NCI-H2227 treated with DMSO at 0.1 percent for 48 hours (cell line): Measurements from ENCODE around the gene TLE5.
"Not testable (repeated sequence)": the region's sequence is repeated elsewhere in the genome, so short reads cannot be mapped to it uniquely, and the experiment has no call there.

Source experiments
- DNase-seq: peaks from one replicate; lab custom pipeline; 2025; lab: John Stamatoyannopoulos, UW

Gene TLE5

GRCh38 chr19:3061182-3062161 lies 823 bp downstream of the TLE5 start:
- DNase-seq, result no peak

DNA sequence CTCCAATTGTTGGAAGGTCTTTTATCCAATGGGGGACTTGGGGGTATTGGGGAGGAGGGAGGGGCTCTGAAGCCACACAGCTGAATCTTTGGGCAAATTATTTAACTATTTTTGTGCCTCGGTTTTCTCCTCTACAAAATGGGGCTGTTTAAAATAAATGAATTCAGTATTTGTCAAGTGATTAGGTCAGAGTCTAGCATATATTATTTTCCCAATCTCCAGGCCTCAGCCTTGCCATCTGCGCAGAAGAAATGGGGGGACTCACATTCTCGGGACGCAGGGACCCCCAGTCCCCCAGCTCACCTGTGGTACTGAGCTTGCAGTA lies 1.5 kb downstream of the TLE5 start:
- no peak for DNase-seq

DNA sequence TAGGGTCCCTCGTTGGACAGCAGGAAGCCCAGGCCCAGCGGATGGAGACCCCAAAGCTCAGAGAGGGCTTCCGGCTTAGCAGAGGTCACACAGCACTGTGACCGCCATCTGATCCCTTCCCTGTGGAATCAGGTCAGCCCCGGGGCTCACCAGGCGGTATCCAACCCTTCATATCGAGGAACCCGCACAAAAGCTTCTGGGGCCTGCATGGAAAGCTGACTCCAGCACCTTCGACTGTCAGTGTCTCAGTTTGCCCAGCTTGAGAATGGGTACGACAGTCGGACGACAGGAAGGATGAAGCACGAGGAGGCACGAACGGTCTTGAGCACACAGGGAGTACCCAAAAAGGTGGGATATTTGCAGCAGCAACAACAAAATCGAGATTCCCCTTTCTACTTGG lies 2.6 kb downstream of the TLE5 start:
- DNase-seq, result no peak

- DNase-seq, result no peak
These were observed 3.4 kb downstream of the TLE5 start for GRCh38 chr19:3058821-3059314.

- DNase-seq, result no peak
These were observed 4.1 kb downstream of the TLE5 start for GRCh38 chr19:3058009-3058820.

DNA sequence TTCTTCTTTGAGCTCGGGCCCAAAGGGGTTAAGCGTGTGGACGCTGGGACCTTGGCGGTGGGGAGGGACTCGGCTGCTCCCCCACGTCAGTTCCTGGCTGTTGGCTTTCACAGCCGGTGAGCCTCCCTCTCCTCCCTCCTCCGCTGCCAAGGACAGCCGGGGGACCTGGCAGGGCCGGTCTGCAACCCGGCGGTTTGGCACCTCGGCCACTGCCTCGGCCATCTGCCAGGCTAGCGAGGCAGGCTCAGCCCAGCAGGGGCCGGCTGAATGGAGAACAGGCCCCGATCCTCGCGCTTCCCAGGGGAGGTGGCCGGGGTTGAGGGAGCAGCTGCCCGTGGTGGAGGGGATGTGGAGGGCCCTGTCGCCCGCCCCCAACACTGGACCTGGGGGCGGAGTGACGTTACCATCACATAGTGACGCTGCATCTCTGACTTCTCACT lies 5.0 kb downstream of the TLE5 start:
- DNase-seq, result no peak

GRCh38 chr19:3056417-3057088 lies 5.7 kb downstream of the TLE5 start:
- peak; percentile 65 for DNase-seq

DNA sequence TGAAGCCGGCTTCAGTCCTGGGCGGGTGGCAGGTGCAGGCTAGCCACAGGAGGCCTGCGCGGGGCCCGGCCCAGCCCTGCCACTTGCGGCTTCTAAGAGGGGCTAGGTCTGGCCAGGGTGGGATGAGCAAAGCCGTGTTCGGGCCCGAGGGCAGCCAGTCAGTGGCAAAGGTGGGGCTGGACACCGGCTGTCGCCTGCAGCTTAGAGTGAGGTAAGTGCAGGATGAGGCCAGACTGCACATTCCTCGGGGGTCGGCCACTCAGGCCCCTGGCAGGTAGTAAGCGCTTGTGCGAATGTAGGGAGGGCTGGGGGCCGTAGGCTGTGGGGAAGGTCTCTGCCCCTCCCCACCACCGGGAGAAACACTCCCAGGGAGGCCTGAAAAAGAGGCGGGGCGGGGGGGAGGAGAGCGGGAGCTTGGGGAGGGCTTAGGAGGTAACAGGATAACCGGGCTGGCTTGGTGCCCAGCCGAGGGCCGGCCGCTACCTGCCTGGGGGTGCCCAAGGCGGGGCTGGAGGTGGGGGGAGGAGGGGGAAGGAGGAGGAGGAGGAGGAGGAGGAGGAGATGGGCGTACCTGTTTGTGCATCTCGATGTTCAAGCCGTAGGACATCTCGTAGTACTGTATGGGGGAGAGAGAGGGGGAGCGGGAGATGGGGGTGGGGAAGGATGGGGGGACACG lies 6.4 kb downstream of the TLE5 start:
- DNase-seq, result peak; percentile 65

DNA sequence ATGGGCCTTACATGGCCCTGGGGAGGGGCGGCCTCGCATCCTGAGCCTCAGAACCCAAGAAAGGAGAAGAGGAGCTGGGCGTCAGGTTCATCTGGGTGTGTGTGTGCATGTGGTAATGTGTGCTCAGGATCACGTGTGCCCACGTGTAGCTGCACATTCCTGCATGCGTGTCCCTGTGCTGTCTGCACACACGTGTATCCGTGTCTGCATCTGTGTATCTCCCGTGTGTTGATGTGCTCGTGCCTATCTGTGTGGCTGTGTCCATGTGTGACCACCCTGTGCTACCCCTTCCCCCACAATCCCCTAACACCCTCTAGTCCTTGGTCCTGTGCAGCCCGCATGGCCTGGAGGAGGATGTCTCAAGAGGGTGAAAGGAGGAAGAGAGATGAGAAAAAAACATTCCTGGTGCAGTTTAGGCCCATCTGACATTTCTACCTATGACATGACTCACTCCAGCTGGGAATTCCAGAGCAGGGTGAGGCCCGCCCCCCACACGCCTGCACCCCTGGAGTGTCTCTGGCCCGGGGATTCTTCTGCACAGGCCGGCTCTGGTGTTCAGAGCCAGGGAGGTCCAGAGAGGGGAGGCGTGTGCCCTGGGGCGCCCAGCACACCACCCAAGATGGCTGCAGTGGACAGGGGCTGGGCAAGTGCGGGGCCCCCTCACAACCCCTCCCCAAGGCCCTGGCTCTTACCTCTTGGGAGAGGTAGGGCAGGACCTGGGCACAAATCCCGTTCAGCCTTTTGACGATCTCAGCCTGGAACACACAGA lies 7.1 kb downstream of the TLE5 start:
- DNase-seq, result no peak

DNA sequence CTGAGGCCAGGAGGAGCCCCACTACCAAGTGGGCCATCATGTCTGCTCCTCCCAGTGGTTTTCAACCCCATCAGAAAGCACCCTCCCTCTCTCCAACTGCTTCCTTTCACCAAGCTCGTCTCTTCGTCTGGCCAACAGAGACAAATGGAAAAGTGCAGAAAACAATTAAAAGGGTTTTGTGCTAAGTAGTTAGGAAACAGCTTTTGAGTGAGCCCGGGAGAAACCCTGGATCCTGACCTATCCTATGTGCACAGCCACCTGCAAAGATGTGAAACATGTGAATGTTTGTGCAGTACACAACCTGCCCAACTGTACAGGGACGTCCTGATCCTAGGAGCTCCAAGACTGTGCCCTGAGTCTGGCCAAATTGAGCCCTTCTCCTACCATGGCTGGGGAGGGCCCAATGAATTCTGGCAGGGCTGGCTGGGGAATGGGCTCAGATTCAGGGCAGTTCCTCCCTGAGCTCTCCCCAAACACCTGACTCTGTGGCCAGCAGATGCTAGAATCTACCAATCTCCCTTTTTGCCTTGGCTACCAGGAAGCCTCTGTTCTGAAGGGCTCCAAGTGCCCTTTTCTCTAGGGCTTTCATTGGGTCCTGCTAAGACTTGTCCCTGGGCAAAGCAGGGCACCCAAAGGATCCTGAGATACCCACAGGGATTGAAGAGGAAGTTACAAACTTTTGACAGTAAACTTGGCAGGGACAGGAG lies 7.9 kb downstream of the TLE5 start:
- DNase-seq, result no peak

GRCh38 chr19:3053780-3054179 lies 8.5 kb downstream of the TLE5 start:
- no peak for DNase-seq

DNA sequence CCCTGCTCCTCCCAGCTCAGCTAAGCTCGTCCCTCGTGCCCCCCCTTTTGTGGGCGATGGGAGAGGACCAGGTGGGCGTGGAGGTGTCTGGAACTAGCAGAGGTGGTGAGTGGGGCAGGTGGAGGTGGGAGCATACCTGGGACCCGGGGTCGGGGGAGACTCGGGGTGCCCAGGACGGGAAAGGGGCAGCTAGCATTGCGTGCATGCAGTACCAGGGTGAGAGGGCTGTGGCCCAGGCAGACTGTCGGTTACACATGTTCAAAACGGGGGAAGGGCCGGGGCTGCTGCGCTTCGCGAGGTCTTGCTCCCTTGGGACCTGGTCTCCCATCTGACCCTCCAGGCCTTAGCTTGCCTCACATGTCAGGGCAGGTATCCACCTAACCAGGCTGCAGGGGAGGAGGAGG lies 9.1 kb downstream of the TLE5 start:
- no peak for DNase-seq

DNA sequence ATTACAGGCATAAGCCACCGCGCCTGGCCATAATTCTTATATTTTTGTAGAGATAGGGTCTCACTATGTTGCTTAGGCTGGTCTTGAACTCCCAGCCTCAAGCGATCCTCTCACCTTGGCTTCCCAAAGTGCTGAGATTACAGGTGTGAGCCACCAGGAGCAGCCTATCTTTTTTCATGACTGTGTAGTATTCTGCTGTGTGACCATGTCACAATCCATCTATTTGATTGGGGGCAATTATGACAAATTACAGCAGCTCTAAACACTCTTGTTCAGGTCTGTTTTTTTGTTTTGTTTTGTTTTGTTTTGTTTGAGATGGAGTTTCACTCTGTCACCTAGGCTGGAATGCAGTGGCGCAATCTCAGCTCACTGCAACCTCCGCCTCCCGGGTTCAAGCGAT lies 12.3 kb downstream of the TLE5 start:
- DNase-seq, result not testable (repeated sequence)

DNA sequence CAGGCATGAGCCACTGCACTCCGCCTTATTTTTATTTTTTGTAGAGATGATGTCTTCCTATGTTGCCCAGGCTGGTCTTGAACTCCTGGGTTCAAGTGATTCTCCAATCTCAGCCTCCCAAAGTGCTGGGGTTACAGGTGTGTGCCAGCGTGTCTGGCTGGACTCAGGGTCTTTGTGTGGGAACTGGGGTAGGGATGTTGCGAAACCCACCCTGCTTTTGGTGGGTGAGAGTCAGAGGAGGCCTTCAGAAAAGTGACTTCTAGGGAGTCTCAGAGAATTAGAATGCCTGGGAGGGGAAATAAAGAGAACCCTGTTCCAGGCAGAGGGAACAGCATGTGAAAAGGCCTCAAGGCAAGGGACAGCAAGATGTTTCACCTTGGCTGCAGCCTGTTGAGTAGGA lies 13.2 kb downstream of the TLE5 start:
- DNase-seq, result no peak

DNA sequence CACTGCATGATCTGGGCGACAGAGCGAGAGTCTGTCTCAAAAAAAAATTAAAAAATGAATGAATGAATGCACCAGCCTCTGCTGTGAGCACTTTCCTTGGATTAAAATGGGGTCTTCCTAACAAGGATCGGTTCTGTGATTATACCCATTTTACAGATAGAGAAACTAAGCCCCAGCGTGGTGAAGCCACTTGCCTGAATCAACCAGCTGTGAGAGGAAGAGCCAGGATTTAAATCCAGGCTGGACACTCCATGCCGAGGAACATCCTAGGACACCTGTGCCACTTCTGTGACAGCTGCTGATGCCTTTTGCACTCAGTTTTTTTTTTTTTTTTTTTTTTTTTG lies 14.1 kb downstream of the TLE5 start:
- DNase-seq, result no peak

DNA sequence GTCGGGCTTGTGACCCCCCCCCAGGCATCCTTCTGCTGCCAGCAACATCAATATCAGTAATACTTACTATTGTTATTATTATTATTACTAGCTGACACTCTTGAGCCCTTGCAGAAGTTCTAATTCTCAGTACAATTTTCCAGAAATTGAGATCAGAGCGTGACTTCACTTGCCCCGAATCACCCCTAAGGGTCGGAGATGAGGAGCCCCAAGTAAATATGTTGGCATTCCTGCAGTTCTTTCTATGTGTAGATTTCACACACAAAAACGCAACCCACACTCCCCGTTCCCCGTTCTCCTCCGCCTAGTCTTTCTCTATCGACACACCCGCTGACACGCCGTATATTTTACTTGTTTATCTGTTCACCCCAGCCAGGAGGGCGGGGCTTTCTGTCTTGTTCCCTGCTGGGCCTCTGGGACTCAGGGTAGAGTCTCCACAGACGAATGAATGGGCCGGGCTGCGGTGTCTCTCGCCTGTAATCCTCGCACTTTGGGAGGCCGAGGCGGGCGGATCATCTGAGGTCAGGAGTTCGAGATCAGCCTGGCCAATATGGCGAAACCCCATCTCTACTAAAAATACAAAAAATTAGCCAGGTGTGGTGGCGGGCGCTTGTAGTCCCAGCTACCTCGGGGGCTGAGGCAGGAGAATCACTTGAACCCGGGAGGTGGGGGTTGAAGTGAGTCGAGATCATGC lies 14.7 kb downstream of the TLE5 start:
- DNase-seq, result peak; percentile 74

DNA sequence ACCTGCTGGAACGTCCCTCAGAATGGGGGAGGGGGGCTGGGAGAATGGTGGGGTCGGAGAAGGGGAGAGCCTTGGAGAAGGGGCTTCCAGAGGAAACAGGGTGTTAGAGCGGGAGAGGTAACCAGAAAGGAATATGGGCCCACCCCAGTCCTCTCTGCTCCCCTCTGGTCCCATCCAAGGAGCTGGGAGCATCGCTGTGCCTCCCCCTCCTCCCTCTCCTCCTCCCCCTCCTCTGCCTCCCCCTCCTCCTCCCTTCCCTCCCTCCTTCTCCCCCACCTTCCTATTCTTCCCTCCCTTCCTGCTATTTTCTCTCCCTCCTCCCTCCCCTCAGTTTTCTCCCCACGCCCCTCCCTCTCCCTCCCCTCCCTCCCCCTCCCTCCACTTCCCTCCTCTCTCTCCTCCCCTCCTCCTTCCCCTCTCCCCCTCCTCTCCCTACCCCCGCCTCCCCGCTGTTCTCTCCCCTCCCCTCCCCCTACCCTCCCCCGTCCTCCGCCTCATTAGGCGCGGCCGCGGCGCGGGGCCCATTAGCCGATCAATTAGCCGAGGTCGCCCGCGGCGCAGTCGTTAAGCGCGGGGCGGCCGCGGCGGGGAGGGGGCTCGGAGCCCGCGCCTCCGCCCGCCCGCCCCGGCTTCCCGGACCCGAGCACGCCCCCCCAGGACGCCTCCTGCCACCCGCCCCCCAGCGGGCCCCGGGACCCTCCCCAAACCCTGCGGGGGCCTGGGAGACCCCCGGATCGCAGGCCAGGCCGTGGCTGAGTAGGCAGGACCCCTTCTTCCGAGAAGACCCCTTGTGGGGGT lies 15.4 kb downstream of the TLE5 start:
- DNase-seq, result peak; percentile 38

DNA sequence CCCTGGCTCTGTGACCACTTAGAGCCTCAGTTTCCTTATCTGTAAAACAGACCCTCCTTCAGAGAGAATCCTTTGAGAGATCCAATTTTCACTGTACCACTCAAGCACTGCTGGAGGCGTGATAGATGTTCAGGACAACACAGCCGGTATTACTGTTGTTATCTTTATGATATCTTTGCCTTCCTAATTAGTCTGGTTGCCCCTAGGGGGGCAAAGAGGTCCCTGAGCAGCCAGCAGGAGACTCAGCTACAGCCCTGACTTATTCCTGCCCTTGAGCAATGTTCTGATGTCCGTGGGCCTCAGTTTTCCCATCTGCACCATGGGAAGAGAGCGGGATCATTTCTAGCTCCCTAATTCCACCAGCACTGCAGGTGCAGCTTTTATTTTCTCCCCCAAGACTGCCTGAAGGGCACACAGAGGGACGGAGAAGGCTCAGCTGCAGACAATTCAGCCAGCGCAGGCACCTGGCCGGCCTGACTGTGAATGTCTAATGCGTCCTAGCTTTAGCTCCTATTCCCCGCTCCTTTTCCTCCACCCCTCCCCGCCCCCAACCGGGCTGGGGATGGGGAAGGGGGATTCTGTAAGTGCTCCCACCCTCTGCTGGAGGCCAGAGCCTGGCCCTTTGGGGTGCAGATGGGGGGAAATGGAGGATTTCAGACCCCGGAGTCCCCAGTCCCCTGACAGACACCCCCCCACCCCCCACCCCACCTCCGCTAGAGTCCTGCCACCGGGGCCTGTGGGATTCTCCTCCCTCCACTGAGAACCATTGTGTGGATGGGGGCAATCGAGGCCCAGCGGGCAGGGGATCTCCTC lies 16.2 kb downstream of the TLE5 start:
- no peak for DNase-seq
